A673 (cell line): ENCODE data around the gene SLC5A7. TPM values are rescaled to one million over a fixed set of nuclear protein-coding genes. Genes with fewer than 3 reads are reported as not detected.

ENCODE experiments used
- BruUV-seq: library from RNA; stranded (reverse); fragments of 400-500 nt; replicated peaks from 2 replicates; lab custom pipeline; 2021; lab: Mats Ljungman, UMichigan
- CTCF ChIA-PET: fragments of 300-600 bp; sonication (Branson Sonifier 250); formaldehyde crosslinking; loops from one replicate; lab custom pipeline; 2022; ENCODE audit warnings: antibody characterized with exemption; lab: Charles Lee
- POLR2A ChIA-PET: fragments of 300-600 bp; sonication (Branson Sonifier 250); formaldehyde crosslinking; loops from one replicate; lab custom pipeline; 2022; ENCODE audit warnings: antibody characterized with exemption; ENCODE audit not compliant: low non-redundant PET; lab: Charles Lee
- DNase-seq: peaks from one replicate; pipeline ENCODE4 v3.0.0-alpha.2; 2015; ENCODE audit warnings: low spot score
- H3K27ac ChIP-seq: fragments of 200-600 bp; sonication (generic); 2 replicates; pipeline ENCODE4 v1.5.1; 2016; ENCODE audit warnings: mixed run types, low read depth, mild to moderate bottlenecking, mixed read lengths, antibody characterized with exemption, low read length; ENCODE audit not compliant: poor library complexity, severe bottlenecking
- H3K27me3 ChIP-seq: fragments of 200-600 bp; sonication (generic); replicated peaks from 2 replicates; pipeline ENCODE4 v1.6.1; 2017; ENCODE audit warnings: mixed run types, low read depth, mild to moderate bottlenecking, mixed read lengths, antibody characterized with exemption, low read length; ENCODE audit not compliant: insufficient read depth, poor library complexity
- H3K36me3 ChIP-seq: fragments of 200-600 bp; sonication (generic); 2 replicates; pipeline ENCODE4 v1.6.1; 2016; ENCODE audit warnings: mixed run types, mild to moderate bottlenecking, mixed read lengths, antibody characterized with exemption, low read length; ENCODE audit not compliant: insufficient read depth, poor library complexity, severe bottlenecking
- H3K4me1 ChIP-seq: fragments of 200-600 bp; sonication (generic); 2 replicates; pipeline ENCODE4 v1.6.1; 2017; ENCODE audit warnings: mixed run types, mild to moderate bottlenecking, mixed read lengths, antibody characterized with exemption, low read length; ENCODE audit not compliant: insufficient read depth, poor library complexity, severe bottlenecking
- H3K4me3 ChIP-seq: fragments of 200-600 bp; sonication (generic); 2 replicates; pipeline ENCODE4 v1.5.1; 2016; ENCODE audit warnings: low read depth, mixed run types, mild to moderate bottlenecking, mixed read lengths, low read length; ENCODE audit not compliant: poor library complexity, severe bottlenecking
- H3K9me3 ChIP-seq: fragments of 200-600 bp; sonication (generic); 2 replicates; pipeline ENCODE4 v1.6.1; 2016; ENCODE audit warnings: mixed run types, low read depth, mild to moderate bottlenecking, mixed read lengths, antibody characterized with exemption, low read length; ENCODE audit not compliant: poor library complexity, severe bottlenecking
- CTCF ChIP-seq: fragments of 300-800, 200-600 bp; sonication (generic); conservative IDR thresholded peaks from 2 replicates; pipeline ENCODE4 v1.5.1; 2017; ENCODE audit warnings: low read depth, mild to moderate bottlenecking, antibody characterized with exemption, low read length, moderate library complexity, mixed read lengths
- EZH2 ChIP-seq: fragments of 200-600 bp; sonication (generic); IDR thresholded peaks from 2 replicates; pipeline ENCODE4 v1.6.1; 2017; ENCODE audit warnings: borderline replicate concordance, low read depth, mild to moderate bottlenecking, mixed read lengths, antibody characterized with exemption, low read length; ENCODE audit not compliant: poor library complexity, severe bottlenecking
- intact Hi-C: fragments of 100-400 bp; cut with micrococcal nuclease; formaldehyde crosslinking; loops from one replicate; pipeline ENCODE4 v1.10.0; 2022; ENCODE audit not compliant: unreplicated experiment
- total RNA-seq: library from RNA; stranded (reverse); gene quantifications from 2 replicates; pipeline ENCODE4 v1.2.3, GENCODE V29; 2021

SLC5A7 gene
- total RNA-seq, 1 experiment from 2014 or later = not detected

GRCh38 chr2:107984707-107985106 is 1.6 kb upstream of the SLC5A7 start:
- ChIA-PET POLR2A (no interaction called here), CTCF (no interaction called here)
- Histone ChIP-seq H3K27ac (no peak overlapping the region), H3K9me3 (no peaks in the 10 kb centered on the region), H3K4me1 (no peaks in the 10 kb centered on the region), H3K27me3 (peaks cover 31% of the 10 kb centered on the region), H3K4me3 (no peak overlapping the region), H3K36me3 (no peaks in the 10 kb centered on the region)
- no peak for DNase-seq
- intact Hi-C loops = no loop called here
- no TSS peak for BruUV-seq
- TF ChIP-seq EZH2 (no peak), CTCF (no peak)

GRCh38 chr2:107988108-107988507 is 1.8 kb downstream of the SLC5A7 start:
- no TSS peak for BruUV-seq
- TF ChIP-seq EZH2 (no peak), CTCF (no peak)
- POLR2A ChIA-PET = no interaction called here
- CTCF ChIA-PET = no interaction called here
- Histone ChIP-seq H3K4me3 (no peak overlapping the region), H3K27me3 (peaks cover 31% of the 10 kb centered on the region), H3K9me3 (no peaks in the 10 kb centered on the region), H3K4me1 (no peaks in the 10 kb centered on the region), H3K27ac (no peak overlapping the region), H3K36me3 (no peaks in the 10 kb centered on the region)
- intact Hi-C loops = no loop called here
- no peak for DNase-seq

- ChIA-PET CTCF (no interaction called here), POLR2A (no interaction called here)
- no peaks in the 10 kb centered on the region for H3K4me1 ChIP-seq
- H3K4me3 ChIP-seq = no peak overlapping the region
- no peaks in the 10 kb centered on the region for H3K36me3 ChIP-seq
- intact Hi-C loops = no loop called here
- no TSS peak for BruUV-seq
- no peak overlapping the region for H3K27ac ChIP-seq
- no peak for DNase-seq
- H3K9me3 ChIP-seq = no peaks in the 10 kb centered on the region
- peaks cover 31% of the 10 kb centered on the region for H3K27me3 ChIP-seq
- no peak for TF ChIP-seq CTCF
- no peak for TF ChIP-seq EZH2
These were observed 3.1 kb downstream of the SLC5A7 start for GRCh38 chr2:107989445-107989844.
